Vagina (tissue), 2 donors: Measurements from ENCODE around the gene TASP1. TPM values are rescaled to one million over a fixed set of nuclear protein-coding genes. Genes with fewer than 3 reads are reported as not detected.

Source experiments
- DNase-seq, 2 donors: peaks; one replicate each; pipeline ENCODE4 v3.0.0-alpha.2; 2017; ENCODE audit errors: extremely low spot score in 2 of 2
- H3K27ac ChIP-seq: fragments of 200-600 bp; sonication (generic); one replicate; pipeline ENCODE4 v1.5.1; 2019
- H3K27me3 ChIP-seq: fragments of 200-600 bp; sonication (generic); one replicate; pipeline ENCODE4 v1.5.1; 2019
- H3K36me3 ChIP-seq, 2 donors: fragments of 200-600 bp; sonication (generic); one replicate each; pipeline ENCODE4 v1.5.1; 2017 to 2019
- H3K4me1 ChIP-seq: fragments of 200-600 bp; sonication (generic); one replicate; pipeline ENCODE4 v1.5.1; 2019
- H3K4me3 ChIP-seq, 2 donors: fragments of 200-600 bp; sonication (generic); 1 replicate in 1 of 2; 2 replicates in 1 of 2; pipeline ENCODE4 v1.5.1; 2016 to 2019
- H3K9me3 ChIP-seq: fragments of 200-600 bp; sonication (generic); one replicate; pipeline ENCODE4 v1.5.1; 2019
- CTCF ChIP-seq, 3 experiments: fragments of 450-650 bp in 2 of 3; fragments of 200-600 bp in 1 of 3; sonication (generic) in 1 of 3; IDR thresholded peaks; one replicate each; pipeline ENCODE4 v1.5.1; 2017 to 2019; ENCODE audit warnings: antibody characterized with exemption in 3 of 3, mild to moderate bottlenecking in 2 of 3, moderate library complexity in 2 of 3
- POLR2A ChIP-seq, 2 donors: fragments of 450-650 bp; IDR thresholded peaks; one replicate each; pipeline ENCODE4 v1.6.1; 2017; ENCODE audit warnings: antibody characterized with exemption in 2 of 2, mild to moderate bottlenecking in 2 of 2, moderate library complexity in 2 of 2
- POLR2AphosphoS5 ChIP-seq, 2 donors: sonication (generic); formaldehyde crosslinking; IDR thresholded peaks; one replicate each; pipeline ENCODE4 v1.9.0; 2017; ENCODE audit warnings: antibody characterized with exemption in 2 of 2, mild to moderate bottlenecking in 2 of 2, low read depth in 1 of 2; ENCODE audit not compliant: insufficient read depth in 1 of 2
- intact Hi-C: fragments of 100-400 bp; cut with DNase I; formaldehyde crosslinking; loops from one replicate; pipeline ENCODE4 v1.15.1; 2023
- total RNA-seq: library from RNA; depleted of rRNA; stranded (reverse); fragments of >200 nt; gene quantifications from one replicate; pipeline ENCODE4 v1.2.3, GENCODE V29; 2016

TASP1 gene
- total RNA-seq, 1 donor from 2014 or later = 12.5 TPM

- no peaks in the 10 kb centered on the region for H3K27me3 ChIP-seq
- no peak overlapping the region for H3K27ac ChIP-seq
- TF ChIP-seq POLR2AphosphoS5 (IDR thresholded peaks at IDR 0.05; ENCODE audit: insufficient read depth in 1 of 2, low read depth in 1 of 2) (no peak), CTCF (IDR thresholded peaks at IDR 0.05) (no peak), POLR2A (IDR thresholded peaks at IDR 0.05) (no peak)
- no peak overlapping the region for H3K4me3 ChIP-seq
- no peaks in the 10 kb centered on the region for H3K9me3 ChIP-seq
- H3K4me1 ChIP-seq = peaks cover 20% of the 10 kb centered on the region
- intact Hi-C loops = no loop called here
- no peaks in the 10 kb centered on the region for H3K36me3 ChIP-seq
- DNase-seq = no peak
Measured at GRCh38 chr20:13412806-13413445, 225.8 kb downstream of the TASP1 start.

GRCh38 chr20:13404293-13404692 is 234.4 kb downstream of the TASP1 start:
- no peaks in the 10 kb centered on the region for H3K36me3 ChIP-seq
- TF ChIP-seq POLR2AphosphoS5 (IDR thresholded peaks at IDR 0.05; ENCODE audit: insufficient read depth in 1 of 2, low read depth in 1 of 2) (no peak), CTCF (IDR thresholded peaks at IDR 0.05) (no peak), POLR2A (IDR thresholded peaks at IDR 0.05) (no peak)
- H3K27ac ChIP-seq = no peak overlapping the region
- H3K4me1 ChIP-seq = peaks cover 7% of the 10 kb centered on the region
- intact Hi-C loops = no loop called here
- no peaks in the 10 kb centered on the region for H3K9me3 ChIP-seq
- H3K27me3 ChIP-seq = no peaks in the 10 kb centered on the region
- no peak overlapping the region for H3K4me3 ChIP-seq
- no peak for DNase-seq

GRCh38 chr20:13403453-13403852 is 235.3 kb downstream of the TASP1 start:
- no peak overlapping the region for H3K4me3 ChIP-seq
- no peaks in the 10 kb centered on the region for H3K27me3 ChIP-seq
- H3K27ac ChIP-seq = no peak overlapping the region
- H3K4me1 ChIP-seq = peaks cover 7% of the 10 kb centered on the region
- no peak for DNase-seq
- intact Hi-C loops = no loop called here
- TF ChIP-seq POLR2A (IDR thresholded peaks at IDR 0.05) (no peak), POLR2AphosphoS5 (IDR thresholded peaks at IDR 0.05; ENCODE audit: insufficient read depth in 1 of 2, low read depth in 1 of 2) (no peak), CTCF (IDR thresholded peaks at IDR 0.05) (no peak)
- no peaks in the 10 kb centered on the region for H3K9me3 ChIP-seq
- H3K36me3 ChIP-seq = no peaks in the 10 kb centered on the region

GRCh38 chr20:13402986-13403385 is 235.7 kb downstream of the TASP1 start:
- intact Hi-C loops = no loop called here
- DNase-seq = no peak
- H3K4me3 ChIP-seq = no peak overlapping the region

More at GRCh38 chr20:13402986-13403385, 235.7 kb downstream of the TASP1 start:
- TF ChIP-seq POLR2A (IDR thresholded peaks at IDR 0.05) = no peak
- no peak for TF ChIP-seq POLR2AphosphoS5 (IDR thresholded peaks at IDR 0.05; ENCODE audit: insufficient read depth in 1 of 2, low read depth in 1 of 2)
- TF ChIP-seq CTCF (IDR thresholded peaks at IDR 0.05) = no peak
- Histone ChIP-seq H3K9me3 (no peaks in the 10 kb centered on the region), H3K36me3 (no peaks in the 10 kb centered on the region), H3K27ac (no peak overlapping the region), H3K4me1 (peaks cover 7% of the 10 kb centered on the region), H3K27me3 (no peaks in the 10 kb centered on the region)
